GM19328 (cell line): ENCODE data around the gene TNFRSF1B.
"Not testable (repeated sequence)": the region's sequence is repeated elsewhere in the genome, so short reads cannot be mapped to it uniquely, and the experiment has no call there.

ENCODE experiments used
- ATAC-seq: cut with Tn5 transposase; IDR thresholded peaks from one replicate; pipeline ENCODE4 v1.9.1; 2021; ENCODE audit warnings: mild to moderate bottlenecking, moderate library complexity; ENCODE audit not compliant: unreplicated experiment

The TNFRSF1B gene

DNA sequence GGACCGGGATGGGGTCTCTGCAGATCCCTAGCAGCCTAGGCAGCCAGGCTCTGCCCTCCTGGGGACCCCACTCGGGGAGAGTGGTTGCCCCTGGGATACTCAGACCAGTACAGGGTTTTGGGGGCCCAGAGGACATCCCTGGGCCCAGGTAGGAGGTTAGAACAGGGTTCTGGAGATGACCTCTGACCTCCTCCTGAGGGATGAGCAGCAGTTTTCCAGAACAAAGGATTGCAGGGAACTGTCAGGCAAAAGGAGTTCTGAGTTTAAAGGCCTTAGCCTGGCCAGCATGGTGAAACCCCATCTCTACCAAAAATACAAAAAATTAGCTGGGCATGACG is 42.7 kb downstream of the TNFRSF1B start:
- no peak for ATAC-seq

GRCh38 chr1:12215118-12215961 is 48.5 kb downstream of the TNFRSF1B start:
- no peak for ATAC-seq

- no peak for ATAC-seq
These were observed 53.0 kb downstream of the TNFRSF1B start for GRCh38 chr1:12219800-12220199.

GRCh38 chr1:12220890-12221289 is 54.1 kb downstream of the TNFRSF1B start:
- ATAC-seq, result no peak

GRCh38 chr1:12222700-12223099 is 55.9 kb downstream of the TNFRSF1B start:
- not testable (repeated sequence) for ATAC-seq

- ATAC-seq, result not testable (repeated sequence)
These were observed 57.3 kb downstream of the TNFRSF1B start for GRCh38 chr1:12224092-12224491.

DNA sequence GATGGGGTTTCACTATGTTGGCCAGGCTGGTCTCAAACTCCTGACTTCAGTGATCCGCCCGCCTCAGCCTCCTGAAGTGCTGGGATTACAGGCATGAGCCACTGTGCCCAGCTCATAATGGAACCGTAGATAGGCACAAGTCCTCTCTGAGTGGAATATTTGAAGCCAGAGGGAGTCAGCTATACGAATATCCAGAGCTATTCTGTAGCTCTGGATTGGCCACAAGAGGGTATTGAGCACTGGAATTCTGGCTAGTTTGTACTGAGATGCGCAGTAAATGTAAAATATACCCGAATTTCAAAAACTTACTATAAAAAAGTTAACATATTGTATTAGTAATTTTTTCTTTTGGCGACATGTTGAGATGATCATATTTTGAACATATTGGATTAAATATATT is 62.2 kb downstream of the TNFRSF1B start:
- ATAC-seq, result no peak

- ATAC-seq, result no peak
These were observed 62.6 kb downstream of the TNFRSF1B start for GRCh38 chr1:12229386-12229834.

DNA sequence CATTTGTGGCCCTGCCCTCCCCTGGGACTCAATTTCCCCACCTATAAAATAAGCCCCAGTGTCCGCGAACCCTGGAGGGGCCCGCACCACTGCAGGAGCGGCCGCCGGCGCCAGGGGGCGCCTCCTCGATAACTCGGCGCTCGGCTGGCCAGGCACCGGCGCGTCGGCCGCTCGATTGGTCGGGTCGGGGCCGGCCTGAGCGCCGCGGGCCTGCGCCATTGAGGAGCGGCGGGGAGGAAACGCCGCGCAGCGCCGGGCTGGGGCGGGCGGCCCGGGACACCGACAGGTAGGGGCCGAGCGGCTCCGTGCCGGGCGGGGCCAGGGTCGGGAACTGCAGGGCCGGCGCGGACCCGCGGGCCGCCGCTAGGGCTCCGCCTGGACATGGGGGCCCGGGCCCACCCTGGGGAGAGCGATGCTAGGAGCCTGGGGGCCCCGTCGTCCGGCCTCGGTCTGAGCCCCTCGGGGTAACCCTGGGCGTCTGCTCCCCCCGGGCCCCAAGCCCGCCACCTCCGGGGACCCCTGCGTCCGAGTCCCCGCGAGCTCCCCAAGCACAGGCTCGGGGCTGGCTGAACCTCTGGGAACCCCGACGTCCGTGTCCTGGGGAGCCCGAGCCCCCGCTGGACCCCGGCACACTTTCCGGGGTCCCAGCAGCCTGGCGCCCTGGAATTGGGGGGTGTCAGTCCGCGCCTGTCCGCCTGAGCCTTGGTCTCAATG is 63.2 kb downstream of the TNFRSF1B start, which contains the start of gene VPS13D:
Gene VPS13D (plus strand): TSS at position 196 of the 714 bp plus-strand sequence. CDS start 4,237 bp downstream, outside the sequence.
- ATAC-seq, result peak; percentile 86

- no peak for ATAC-seq
These were observed 63.9 kb downstream of the TNFRSF1B start for GRCh38 chr1:12230549-12231275.

GRCh38 chr1:12231276-12231595 is 64.4 kb downstream of the TNFRSF1B start:
- ATAC-seq, result no peak

- ATAC-seq, result no peak
These were observed 65.4 kb downstream of the TNFRSF1B start for GRCh38 chr1:12232221-12232620.

GRCh38 chr1:12244078-12244477 is 77.3 kb downstream of the TNFRSF1B start:
- no peak for ATAC-seq

DNA sequence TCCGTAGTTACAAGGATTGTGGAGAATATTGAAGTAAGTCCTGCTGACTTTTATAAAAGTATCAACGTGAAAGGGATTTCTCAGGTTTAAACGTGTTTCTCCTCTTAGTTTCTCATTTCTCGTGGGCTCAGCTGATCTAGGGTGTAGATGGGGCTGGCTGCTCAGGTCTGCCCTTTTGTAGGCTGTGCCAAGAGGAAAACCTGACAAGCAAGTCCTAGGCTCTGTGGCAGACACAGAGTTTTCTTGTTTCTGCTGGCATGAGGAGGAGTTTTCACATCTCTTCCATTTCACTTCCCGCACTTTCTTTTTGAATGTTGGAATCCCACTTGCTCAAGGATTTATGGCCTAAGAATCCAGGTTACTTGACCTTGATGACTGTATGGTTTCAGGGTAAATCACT is 77.8 kb downstream of the TNFRSF1B start:
- no peak for ATAC-seq

DNA sequence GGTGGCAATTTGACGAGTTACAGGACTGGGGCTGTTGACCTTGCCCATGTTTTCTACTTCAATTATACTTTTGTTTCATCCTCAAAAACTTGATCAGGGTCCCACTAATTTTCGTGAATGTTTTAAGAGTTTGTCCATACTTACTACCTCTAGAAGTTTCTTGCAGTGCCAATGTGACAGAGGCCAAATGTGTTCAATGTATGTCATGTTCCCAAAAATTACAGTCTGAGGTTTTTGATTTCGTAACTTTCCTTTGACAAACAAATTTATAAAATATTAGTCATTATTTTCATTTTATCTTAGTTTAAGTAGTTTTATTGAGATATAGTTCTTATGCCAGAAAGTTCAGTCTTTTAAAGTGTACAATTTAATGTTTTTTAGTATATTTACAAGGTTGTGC is 78.3 kb downstream of the TNFRSF1B start:
- no peak for ATAC-seq

DNA sequence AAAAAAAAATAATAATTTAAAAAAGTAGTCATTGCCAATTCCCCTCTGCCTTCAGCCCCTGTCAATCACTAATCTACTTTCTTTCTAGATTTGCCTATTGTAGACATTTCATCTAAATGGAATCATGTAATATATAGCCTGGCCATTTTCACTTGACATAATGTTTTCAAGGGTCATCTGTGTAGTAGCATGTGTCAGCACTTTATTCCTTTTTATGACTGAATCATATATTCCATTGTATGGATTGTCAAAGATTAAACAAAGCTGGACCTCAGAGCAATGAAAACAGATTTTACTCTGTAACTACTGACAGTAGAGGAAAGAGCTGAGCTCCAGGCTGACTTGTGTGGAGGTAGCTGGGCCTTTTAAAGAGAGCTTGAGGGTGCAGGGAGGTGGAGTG is 78.9 kb downstream of the TNFRSF1B start:
- ATAC-seq, result no peak

- no peak for ATAC-seq
These were observed 79.8 kb downstream of the TNFRSF1B start for GRCh38 chr1:12246584-12246983.

DNA sequence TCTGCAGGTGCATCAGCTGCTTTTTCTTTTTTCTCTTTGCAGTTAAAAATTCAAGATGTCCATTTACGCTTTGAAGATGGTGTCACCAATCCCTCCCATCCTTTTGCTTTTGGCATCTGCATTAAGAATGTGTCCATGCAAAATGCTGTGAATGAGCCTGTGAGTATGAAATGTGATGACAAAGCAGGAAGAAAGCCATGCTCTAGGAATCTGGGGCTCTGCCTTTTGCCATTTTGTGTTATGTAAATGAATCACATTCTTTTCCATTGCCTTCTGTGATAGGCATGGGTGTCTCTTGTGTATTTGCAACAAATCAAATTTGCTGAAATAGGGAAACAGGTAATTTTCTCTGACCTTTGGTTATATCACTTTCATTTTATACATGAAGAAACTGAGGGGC is 82.4 kb downstream of the TNFRSF1B start:
- ATAC-seq, result no peak

GRCh38 chr1:12249748-12250147 is 83.0 kb downstream of the TNFRSF1B start:
- no peak for ATAC-seq

DNA sequence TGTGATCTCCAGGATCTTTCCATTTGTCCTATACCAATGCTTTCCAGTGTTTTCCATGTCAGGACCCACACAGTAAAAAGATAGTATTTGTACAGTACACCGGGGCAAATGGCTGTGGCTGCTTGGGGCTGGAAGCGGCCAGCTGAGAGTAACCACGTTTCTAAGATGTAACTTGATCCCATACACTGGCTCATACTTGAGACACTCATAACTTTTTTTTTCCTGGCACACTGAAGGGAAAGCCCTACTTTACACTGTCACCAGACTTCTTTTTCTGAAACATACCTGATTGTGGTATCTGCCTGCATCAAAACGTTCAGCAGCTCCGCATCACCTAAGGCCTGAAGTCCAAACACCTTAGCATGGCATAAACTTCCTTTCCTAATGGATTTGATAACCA is 84.7 kb downstream of the TNFRSF1B start:
- ATAC-seq, result no peak

DNA sequence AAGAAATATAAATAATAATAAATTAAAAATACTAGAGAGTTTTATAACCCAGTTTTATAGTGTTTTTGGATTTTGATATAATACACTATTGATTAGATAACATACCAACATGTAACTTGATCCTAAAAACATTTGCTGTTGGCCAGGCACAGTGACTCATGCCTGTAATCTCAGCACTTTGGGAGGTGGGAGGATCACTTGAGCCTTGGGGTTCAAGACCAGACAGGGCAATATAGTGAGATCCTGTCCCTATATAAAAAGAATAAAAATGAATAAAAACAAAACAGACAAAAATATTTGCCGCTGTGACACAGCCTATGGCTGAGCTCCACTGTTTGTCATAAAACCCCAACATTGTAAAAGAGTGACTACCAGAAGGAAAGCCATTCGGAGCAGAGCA is 89.1 kb downstream of the TNFRSF1B start:
- ATAC-seq, result no peak

DNA sequence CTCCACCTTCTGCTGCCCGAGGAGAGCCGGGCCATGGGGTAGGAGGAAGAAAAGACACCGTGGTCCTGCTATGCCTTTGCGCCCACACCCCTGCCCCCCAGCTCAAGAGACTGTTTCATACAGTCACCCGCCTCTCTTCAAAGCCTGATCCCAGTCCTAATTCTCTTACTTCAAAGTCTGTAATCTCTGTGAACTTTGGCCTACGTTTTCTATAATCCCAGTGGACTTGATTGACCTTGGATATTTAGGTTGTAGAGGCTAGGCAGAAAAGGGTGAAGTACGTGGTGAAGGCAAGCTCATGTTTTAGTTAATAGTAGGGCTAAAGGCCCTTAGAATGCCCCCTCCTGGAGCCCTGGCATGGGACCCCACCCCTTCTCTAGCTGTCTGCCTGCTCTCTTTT is 91.5 kb downstream of the TNFRSF1B start:
- ATAC-seq, result no peak
